Measurements from ENCODE around the gene SPSB2. TPM values are rescaled to one million over a fixed set of nuclear protein-coding genes. Genes with fewer than 3 reads are reported as not detected.
A peak's percentile ranks its signal among the peaks of the same experiment; 100 is the strongest.

The SPSB2 gene, protein sequence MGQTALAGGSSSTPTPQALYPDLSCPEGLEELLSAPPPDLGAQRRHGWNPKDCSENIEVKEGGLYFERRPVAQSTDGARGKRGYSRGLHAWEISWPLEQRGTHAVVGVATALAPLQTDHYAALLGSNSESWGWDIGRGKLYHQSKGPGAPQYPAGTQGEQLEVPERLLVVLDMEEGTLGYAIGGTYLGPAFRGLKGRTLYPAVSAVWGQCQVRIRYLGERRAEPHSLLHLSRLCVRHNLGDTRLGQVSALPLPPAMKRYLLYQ
- polyA plus RNA-seq (2012; ENCODE audit: low read depth, missing spikeins), result 3.4 TPM

DNA sequence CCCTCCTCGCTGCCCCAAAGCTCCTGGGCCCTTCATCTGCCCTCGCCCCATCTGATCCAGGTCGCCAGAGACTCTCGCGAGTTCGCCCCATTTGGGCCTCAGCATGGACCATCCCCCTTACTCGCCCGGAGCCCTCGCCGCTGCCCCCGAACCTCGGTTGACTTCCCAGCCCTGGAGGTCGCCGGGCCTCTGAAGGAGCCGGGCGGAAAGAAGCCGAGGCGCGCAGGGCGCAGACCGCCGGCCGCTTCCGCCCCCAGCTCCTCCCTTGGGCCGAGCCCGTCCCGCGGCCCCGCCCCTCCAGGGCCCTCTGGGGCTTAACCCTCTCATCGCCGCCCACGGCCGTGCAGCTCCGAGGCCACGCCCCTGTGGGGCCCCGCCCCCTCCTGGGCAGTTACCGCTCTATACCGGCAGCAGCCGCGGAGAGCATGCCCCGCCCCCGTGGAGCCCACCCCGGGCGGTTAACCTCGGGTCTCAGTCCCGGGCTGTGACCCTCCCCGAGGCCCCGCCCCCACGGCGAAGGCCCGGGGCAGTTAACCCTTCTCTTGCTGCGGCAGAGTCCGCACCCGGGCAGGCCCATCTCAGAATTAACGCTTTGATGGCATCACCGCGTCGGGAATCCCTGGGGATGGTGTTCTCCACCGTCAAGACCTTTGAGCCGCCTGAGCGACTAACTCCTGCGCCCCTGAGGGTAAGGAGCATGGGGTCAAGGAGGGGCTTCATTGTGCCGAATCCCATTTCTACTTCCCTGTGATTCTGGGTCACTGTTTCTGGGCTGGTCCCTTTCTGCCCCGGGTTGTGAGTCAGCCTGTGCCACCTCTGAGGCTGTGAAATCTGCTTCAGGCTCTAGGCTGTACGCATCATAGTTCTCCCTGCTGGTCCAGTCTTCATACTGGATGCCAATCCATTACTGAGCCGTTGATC is at the start of gene SPSB2:
SPSB2 (minus strand) TSS at position 210 of the 921 bp plus-strand sequence. CDS start 402 bp downstream, outside the sequence.
- peak; percentile 17; the same call in 1 of the 2 replicates for TF ChIP-seq POLR2A (IDR thresholded peaks at IDR 0.05; ENCODE audit: low read depth, low read length)
- TF ChIP-seq POLR2AphosphoS5 (IDR thresholded peaks at IDR 0.05; ENCODE audit: low read depth, low read length), result no peak; the same call in none of the 2 replicates
- TF ChIP-seq PAX5 (IDR thresholded peaks at IDR 0.05; ENCODE audit: insufficient read depth, low read length, severe bottlenecking), result no peak
- TF ChIP-seq SPI1 (IDR thresholded peaks at IDR 0.05; ENCODE audit: low read depth, low read length), result peak; percentile 35; the same call in 1 of the 2 replicates
- TF ChIP-seq TAF1 (IDR thresholded peaks at IDR 0.05; ENCODE audit: low read depth, low read length), result peak; percentile 54
- FAIRE-seq, result peak; percentile 90
- peak; percentile 96 for DNase-seq (ENCODE audit: insufficient read length, low spot score)

DNA sequence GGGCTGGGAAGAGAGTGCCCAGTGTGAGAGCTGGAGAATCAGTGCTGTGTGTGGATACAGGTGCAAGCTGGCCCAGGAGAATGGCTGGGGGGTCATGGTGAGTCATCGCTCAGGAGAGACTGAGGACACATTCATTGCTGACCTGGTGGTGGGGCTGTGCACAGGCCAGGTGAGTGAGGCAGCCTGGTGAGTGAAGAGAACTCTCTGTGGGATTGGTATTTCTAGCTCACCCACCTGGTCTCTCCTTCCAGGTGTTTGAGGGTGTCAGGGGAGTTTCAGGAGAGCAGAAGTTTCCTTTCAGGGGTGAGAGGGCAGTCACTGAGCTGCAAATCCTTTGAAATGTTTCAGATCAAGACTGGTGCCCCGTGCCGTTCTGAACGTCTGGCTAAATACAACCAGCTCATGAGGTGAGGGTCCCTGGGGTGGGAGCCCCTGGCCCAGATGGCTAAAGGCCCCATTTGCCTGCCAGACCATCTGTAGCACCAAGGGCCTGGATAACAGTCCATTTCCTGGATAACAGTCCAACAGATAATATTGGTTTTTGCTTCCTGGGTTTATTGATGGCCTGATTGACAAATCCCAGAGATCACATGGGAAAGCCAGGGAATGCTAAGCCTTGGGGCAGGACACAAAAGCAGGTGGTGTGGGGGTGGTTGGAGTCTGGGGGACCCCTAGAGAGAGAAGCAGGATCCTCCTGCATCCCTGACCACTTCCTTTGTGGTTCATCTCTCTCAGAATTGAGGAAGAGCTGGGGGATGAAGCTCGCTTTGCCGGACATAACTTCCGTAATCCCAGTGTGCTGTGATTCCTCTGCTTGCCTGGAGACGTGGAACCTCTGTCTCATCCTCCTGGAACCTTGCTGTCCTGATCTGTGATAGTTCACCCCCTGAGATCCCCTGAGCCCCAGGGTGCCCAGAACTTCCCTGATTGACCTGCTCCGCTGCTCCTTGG is 49.2 kb upstream of the SPSB2 start:
- DNase-seq (ENCODE audit: insufficient read length, low spot score) (no peak), FAIRE-seq (peak; percentile 91)
- TF ChIP-seq TAF1 (IDR thresholded peaks at IDR 0.05; ENCODE audit: low read depth, low read length), result no peak
- no peak for TF ChIP-seq POLR2AphosphoS5 (IDR thresholded peaks at IDR 0.05; ENCODE audit: low read depth, low read length)
- no peak for TF ChIP-seq POLR2A (IDR thresholded peaks at IDR 0.05; ENCODE audit: low read depth, low read length)
- no peak for TF ChIP-seq POU2F2 (IDR thresholded peaks at IDR 0.05; ENCODE audit: low read depth, low read length)
- TF ChIP-seq PAX5 (IDR thresholded peaks at IDR 0.05; ENCODE audit: insufficient read depth, low read length, severe bottlenecking), result no peak
- TF ChIP-seq SPI1 (IDR thresholded peaks at IDR 0.05; ENCODE audit: low read depth, low read length), result no peak

DNA sequence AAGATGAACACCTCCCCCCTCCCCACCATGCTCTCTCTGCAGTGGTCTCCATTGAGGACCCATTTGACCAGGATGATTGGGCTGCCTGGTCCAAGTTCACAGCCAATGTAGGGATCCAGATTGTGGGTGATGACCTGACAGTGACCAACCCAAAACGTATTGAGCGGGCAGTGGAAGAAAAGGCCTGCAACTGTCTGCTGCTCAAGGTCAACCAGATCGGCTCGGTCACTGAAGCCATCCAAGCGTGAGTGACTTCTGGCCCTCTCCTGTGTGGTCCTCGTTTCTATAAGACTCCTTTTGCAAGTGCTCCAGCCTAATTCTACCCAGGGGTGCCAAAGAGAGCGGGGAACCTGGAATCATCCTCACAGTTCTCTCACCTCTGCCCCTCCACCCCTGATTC is 48.4 kb upstream of the SPSB2 start:
- peak; percentile 60 for FAIRE-seq
- DNase-seq (ENCODE audit: insufficient read length, low spot score), result no peak
- TF ChIP-seq PAX5 (IDR thresholded peaks at IDR 0.05; ENCODE audit: insufficient read depth, low read length, severe bottlenecking), result no peak
- no peak for TF ChIP-seq POLR2AphosphoS5 (IDR thresholded peaks at IDR 0.05; ENCODE audit: low read depth, low read length)
- TF ChIP-seq POLR2A (IDR thresholded peaks at IDR 0.05; ENCODE audit: low read depth, low read length), result no peak

DNA sequence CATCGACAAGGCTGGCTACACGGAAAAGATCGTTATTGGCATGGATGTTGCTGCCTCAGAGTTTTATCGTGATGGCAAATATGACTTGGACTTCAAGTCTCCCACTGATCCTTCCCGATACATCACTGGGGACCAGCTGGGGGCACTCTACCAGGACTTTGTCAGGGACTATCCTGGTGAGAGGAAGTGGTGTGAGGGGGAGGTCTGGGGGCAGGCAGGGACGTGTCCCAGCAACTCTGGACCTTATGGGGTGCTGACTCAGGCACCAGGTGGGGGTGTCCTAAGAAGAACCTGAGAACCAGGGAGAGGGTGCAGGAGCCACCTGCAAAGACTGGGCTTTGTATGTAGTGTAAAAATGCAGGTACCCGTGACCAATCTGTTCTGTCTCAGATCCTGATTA is 46.5 kb upstream of the SPSB2 start:
- FAIRE-seq (peak; percentile 47), DNase-seq (ENCODE audit: insufficient read length, low spot score) (no peak)
- TF ChIP-seq SPI1 (IDR thresholded peaks at IDR 0.05; ENCODE audit: low read depth, low read length) (peak; percentile 34; the same call in 1 of the 2 replicates), POLR2AphosphoS5 (IDR thresholded peaks at IDR 0.05; ENCODE audit: low read depth, low read length) (no peak), PAX5 (IDR thresholded peaks at IDR 0.05; ENCODE audit: insufficient read depth, low read length, severe bottlenecking) (no peak), POU2F2 (IDR thresholded peaks at IDR 0.05; ENCODE audit: low read depth, low read length) (no peak)

DNA sequence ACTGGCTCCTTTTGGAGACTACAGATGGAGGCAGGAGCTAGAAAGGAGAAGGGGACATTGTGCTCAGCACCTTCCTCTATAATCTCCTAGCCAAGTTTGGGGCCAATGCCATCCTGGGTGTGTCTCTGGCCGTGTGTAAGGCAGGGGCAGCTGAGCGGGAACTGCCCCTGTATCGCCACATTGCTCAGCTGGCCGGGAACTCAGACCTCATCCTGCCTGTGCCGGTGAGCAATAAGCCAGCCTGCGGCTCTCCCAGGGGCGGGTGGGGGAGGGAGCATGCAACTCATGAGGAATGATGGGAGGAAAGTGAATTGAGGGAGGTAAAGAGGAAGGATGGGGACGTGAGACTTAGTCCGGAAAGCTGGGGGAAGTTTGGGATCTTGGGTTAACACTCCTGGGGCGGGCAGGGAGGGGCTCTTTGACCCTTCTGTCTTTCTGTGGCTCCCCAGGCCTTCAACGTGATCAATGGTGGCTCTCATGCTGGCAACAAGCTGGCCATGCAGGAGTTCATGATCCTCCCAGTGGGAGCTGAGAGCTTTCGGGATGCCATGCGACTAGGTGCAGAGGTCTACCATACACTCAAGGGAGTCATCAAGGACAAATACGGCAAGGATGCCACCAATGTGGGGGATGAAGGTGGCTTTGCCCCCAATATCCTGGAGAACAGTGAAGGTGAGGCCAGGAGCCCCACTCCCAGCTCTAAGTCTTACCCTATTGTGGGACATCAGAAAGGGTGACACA is 44.6 kb upstream of the SPSB2 start:
- no peak for DNase-seq (ENCODE audit: insufficient read length, low spot score)
- TF ChIP-seq SPI1 (IDR thresholded peaks at IDR 0.05; ENCODE audit: low read depth, low read length) (no peak), PAX5 (IDR thresholded peaks at IDR 0.05; ENCODE audit: insufficient read depth, low read length, severe bottlenecking) (no peak), POLR2A (IDR thresholded peaks at IDR 0.05; ENCODE audit: low read depth, low read length) (no peak), TAF1 (IDR thresholded peaks at IDR 0.05; ENCODE audit: low read depth, low read length) (no peak)
- FAIRE-seq, result no peak

DNA sequence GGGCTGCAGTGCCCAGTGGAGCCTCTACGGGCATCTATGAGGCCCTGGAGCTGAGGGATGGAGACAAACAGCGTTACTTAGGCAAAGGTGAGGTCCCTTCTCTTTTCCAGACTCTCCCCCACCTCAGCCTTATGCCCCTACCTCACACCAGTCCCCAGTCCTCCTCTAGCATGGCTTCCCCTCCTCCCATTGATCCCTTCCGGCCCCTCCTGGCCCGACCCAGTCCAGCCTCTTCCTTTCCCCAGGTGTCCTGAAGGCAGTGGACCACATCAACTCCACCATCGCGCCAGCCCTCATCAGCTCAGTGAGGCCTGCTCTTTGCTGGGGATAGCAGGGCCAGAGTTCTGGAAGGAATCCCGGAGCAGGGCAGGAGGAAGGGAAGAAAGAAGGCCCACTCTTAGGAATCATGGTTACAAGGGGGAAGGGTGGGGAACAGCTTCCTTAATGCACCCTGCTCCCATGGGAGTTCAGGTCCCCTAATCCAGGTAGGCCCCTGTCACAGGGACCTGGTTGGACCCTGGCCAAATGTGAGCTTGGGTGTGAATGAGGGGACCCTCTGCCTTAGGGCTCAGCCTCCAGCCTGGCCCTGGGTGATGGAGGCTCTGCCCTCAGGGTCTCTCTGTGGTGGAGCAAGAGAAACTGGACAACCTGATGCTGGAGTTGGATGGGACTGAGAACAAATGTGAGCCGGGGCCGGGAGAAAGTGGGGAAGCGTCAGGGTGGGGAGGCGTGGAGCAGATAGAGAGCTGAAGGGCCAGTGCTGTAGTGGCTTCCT is 43.5 kb upstream of the SPSB2 start:
- no peak for DNase-seq (ENCODE audit: insufficient read length, low spot score)
- TF ChIP-seq POLR2AphosphoS5 (IDR thresholded peaks at IDR 0.05; ENCODE audit: low read depth, low read length), result no peak
- TF ChIP-seq SPI1 (IDR thresholded peaks at IDR 0.05; ENCODE audit: low read depth, low read length), result no peak
- no peak for TF ChIP-seq POU2F2 (IDR thresholded peaks at IDR 0.05; ENCODE audit: low read depth, low read length)
- no peak for TF ChIP-seq TAF1 (IDR thresholded peaks at IDR 0.05; ENCODE audit: low read depth, low read length)
- no peak for TF ChIP-seq PAX5 (IDR thresholded peaks at IDR 0.05; ENCODE audit: insufficient read depth, low read length, severe bottlenecking)
- TF ChIP-seq POLR2A (IDR thresholded peaks at IDR 0.05; ENCODE audit: low read depth, low read length), result no peak
- no peak for FAIRE-seq

DNA sequence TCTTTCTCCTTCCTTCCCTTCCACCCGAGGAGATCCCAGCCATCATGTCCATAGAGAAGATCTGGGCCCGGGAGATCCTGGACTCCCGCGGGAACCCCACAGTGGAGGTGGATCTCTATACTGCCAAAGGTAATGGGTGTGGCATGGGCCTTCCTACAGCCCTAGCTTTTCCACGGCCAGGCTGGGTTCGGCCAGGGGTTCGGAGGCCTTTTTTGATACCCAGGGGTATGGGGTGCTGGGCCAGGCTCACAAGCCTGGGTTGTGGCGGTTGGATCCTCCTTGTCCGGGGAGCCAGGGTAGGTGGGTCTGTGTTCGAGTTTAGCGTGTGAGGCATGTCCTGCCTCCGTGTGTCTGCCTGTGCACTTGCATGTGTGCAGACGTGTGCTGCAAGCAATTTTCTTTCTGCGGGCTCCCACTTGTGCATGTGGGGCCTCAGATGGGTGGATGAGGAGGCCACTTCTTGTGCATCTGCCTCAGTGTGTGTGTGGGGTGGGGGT is 42.7 kb upstream of the SPSB2 start:
- TF ChIP-seq POLR2AphosphoS5 (IDR thresholded peaks at IDR 0.05; ENCODE audit: low read depth, low read length) (no peak), PAX5 (IDR thresholded peaks at IDR 0.05; ENCODE audit: insufficient read depth, low read length, severe bottlenecking) (no peak), SPI1 (IDR thresholded peaks at IDR 0.05; ENCODE audit: low read depth, low read length) (no peak), POLR2A (IDR thresholded peaks at IDR 0.05; ENCODE audit: low read depth, low read length) (no peak), POU2F2 (IDR thresholded peaks at IDR 0.05; ENCODE audit: low read depth, low read length) (no peak), TAF1 (IDR thresholded peaks at IDR 0.05; ENCODE audit: low read depth, low read length) (no peak)
- FAIRE-seq (no peak), DNase-seq (ENCODE audit: insufficient read length, low spot score) (no peak)
